Smooth muscle cell (in vitro differentiated cells): ENCODE measurements around the gene OR4M1. TPM values are rescaled to one million over a fixed set of nuclear protein-coding genes. Genes with fewer than 3 reads are reported as not detected.
"Not testable (repeated sequence)": the region's sequence is repeated elsewhere in the genome, so short reads cannot be mapped to it uniquely, and the experiment has no call there.

Experiments
- DNase-seq: peaks from one replicate; lab custom pipeline; 2025; ENCODE audit not compliant: unreplicated experiment; lab: John Stamatoyannopoulos, UW
- H2AFZ ChIP-seq: fragments of 200-600 bp; sonication (generic); 2 replicates; pipeline ENCODE4 v1.6.0; 2016; ENCODE audit warnings: antibody characterized with exemption, low read depth, mild to moderate bottlenecking
- H3F3A ChIP-seq: fragments of 200-600 bp; sonication (generic); 2 replicates; pipeline ENCODE4 v1.6.0; 2017; ENCODE audit warnings: antibody characterized with exemption, low read depth
- H3K27ac ChIP-seq: fragments of 200-600 bp; sonication (generic); 2 replicates; pipeline ENCODE4 v1.5.1; 2016; ENCODE audit warnings: low read depth, mild to moderate bottlenecking
- H3K27me3 ChIP-seq: fragments of 200-600 bp; sonication (generic); 2 replicates; pipeline ENCODE4 v1.6.1; 2016; ENCODE audit warnings: low read depth, mild to moderate bottlenecking
- H3K36me3 ChIP-seq: fragments of 200-600 bp; sonication (generic); 2 replicates; pipeline ENCODE4 v1.5.1; 2016; ENCODE audit warnings: low read depth
- H3K4me1 ChIP-seq: fragments of 200-600 bp; sonication (generic); 2 replicates; pipeline ENCODE4 v1.5.1; 2016; ENCODE audit warnings: low read depth
- H3K4me2 ChIP-seq: fragments of 200-600 bp; sonication (generic); 2 replicates; pipeline ENCODE4 v1.6.0; 2016; ENCODE audit warnings: mild to moderate bottlenecking
- H3K4me3 ChIP-seq: fragments of 200-600 bp; sonication (generic); 2 replicates; pipeline ENCODE4 v1.5.1; 2016; ENCODE audit warnings: mild to moderate bottlenecking
- H3K79me2 ChIP-seq: fragments of 200-600 bp; sonication (generic); 2 replicates; pipeline ENCODE4 v1.6.0; 2016; ENCODE audit warnings: low read depth, mild to moderate bottlenecking
- H3K9ac ChIP-seq: fragments of 200-600 bp; sonication (generic); 2 replicates; pipeline ENCODE4 v1.6.0; 2016; ENCODE audit warnings: low read depth
- H3K9me3 ChIP-seq: fragments of 200-600 bp; sonication (generic); replicated peaks from 2 replicates; pipeline ENCODE4 v1.5.1; 2016; ENCODE audit warnings: low read depth
- H4K20me1 ChIP-seq: fragments of 200-600 bp; sonication (generic); 2 replicates; pipeline ENCODE4 v1.6.0; 2016; ENCODE audit warnings: low read depth
- CTCF ChIP-seq: fragments of 200-600 bp; sonication (generic); IDR thresholded peaks from 2 replicates; pipeline ENCODE4 v1.5.1; 2017; ENCODE audit warnings: borderline replicate concordance, mild to moderate bottlenecking, antibody characterized with exemption; ENCODE audit not compliant: insufficient read depth, poor library complexity, severe bottlenecking
- WGBS: methylation state at CpG from one replicate; pipeline ENCODE4 v1.1.7; 2016; ENCODE audit warnings: low lambda C conversion rate; 5-methylcytosine and 5-hydroxymethylcytosine counted together
- polyA plus RNA-seq: library from polyadenylated mRNA; unstranded; fragments of >200 nt; fragmentation: Nextera tagmentation; extraction: Ambion mirVana; gene quantifications from 2 replicates; pipeline ENCODE4 v1.2.1, GENCODE V29; 2016
- total RNA-seq: library from RNA; depleted of rRNA; stranded (reverse); fragments of >200 nt; gene quantifications from 2 replicates; pipeline ENCODE4 v1.2.3, GENCODE V29; 2014

Gene OR4M1
- total and polyA plus RNA-seq, 2 experiments from 2014 or later = not detected

GRCh38 chr14:19754172-19754571 is 19.1 kb upstream of the OR4M1 start:
- Histone ChIP-seq H3K4me1 (no peaks in the 10 kb centered on the region), H3K9ac (no peak overlapping the region), H4K20me1 (no peaks in the 10 kb centered on the region), H3K9me3 (peaks cover 23% of the 10 kb centered on the region), H3K4me3 (no peak overlapping the region), H3K36me3 (no peaks in the 10 kb centered on the region), H3F3A (no peaks in the 10 kb centered on the region), H3K4me2 (no peak overlapping the region), H3K79me2 (no peaks in the 10 kb centered on the region), H3K27me3 (no peaks in the 10 kb centered on the region), H2AFZ (no peak overlapping the region), H3K27ac (no peak overlapping the region)
- no peak for DNase-seq
- no peak for TF ChIP-seq CTCF
- 41% methylated on average over 2 of the region's 2 CpGs for WGBS

GRCh38 chr14:19771491-19771890 is 1.8 kb upstream of the OR4M1 start:
- H3K27me3 ChIP-seq, H3K36me3 ChIP-seq, H3K4me1 ChIP-seq, H3K4me3 ChIP-seq, H4K20me1 ChIP-seq, H3K79me2 ChIP-seq, DNase-seq, H3K4me2 ChIP-seq, H3K27ac ChIP-seq, H3K9ac ChIP-seq, H2AFZ ChIP-seq, H3F3A ChIP-seq: not testable (repeated sequence)
- WGBS = 50% methylated on average over 3 of the region's 3 CpGs
- peaks cover 26% of the 10 kb centered on the region for H3K9me3 ChIP-seq

- Histone ChIP-seq H3K4me2 (no peak overlapping the region), H3K4me3 (no peak overlapping the region), H3K27me3 (no peaks in the 10 kb centered on the region), H3K36me3 (no peaks in the 10 kb centered on the region), H4K20me1 (no peaks in the 10 kb centered on the region), H3F3A (no peaks in the 10 kb centered on the region), H2AFZ (no peak overlapping the region), H3K9me3 (peaks cover 26% of the 10 kb centered on the region), H3K79me2 (no peaks in the 10 kb centered on the region), H3K27ac (no peak overlapping the region), H3K4me1 (no peaks in the 10 kb centered on the region), H3K9ac (no peak overlapping the region)
- no peak for TF ChIP-seq CTCF
- 85% methylated on average over 1 of the region's 1 CpG for WGBS
- no peak for DNase-seq
These were observed 1.3 kb upstream of the OR4M1 start for GRCh38 chr14:19771895-19772430.

- H4K20me1 ChIP-seq, H2AFZ ChIP-seq, H3K4me1 ChIP-seq, H3K36me3 ChIP-seq, H3K4me3 ChIP-seq, H3F3A ChIP-seq, H3K27ac ChIP-seq, H3K79me2 ChIP-seq, DNase-seq, H3K9ac ChIP-seq, H3K27me3 ChIP-seq, H3K4me2 ChIP-seq: not testable (repeated sequence)
- H3K9me3 ChIP-seq = peaks cover 26% of the 10 kb centered on the region
- 51% methylated on average over 2 of the region's 2 CpGs for WGBS
These were observed 850 bp upstream of the OR4M1 start for GRCh38 chr14:19772454-19772853.

GRCh38 chr14:19775587-19775986 is 2.3 kb downstream of the OR4M1 start:
- Histone ChIP-seq H3K79me2 (no peaks in the 10 kb centered on the region), H3K36me3 (no peaks in the 10 kb centered on the region), H3K27me3 (no peaks in the 10 kb centered on the region), H3K4me2 (no peak overlapping the region), H3K27ac (no peak overlapping the region), H4K20me1 (no peaks in the 10 kb centered on the region), H3K4me1 (no peaks in the 10 kb centered on the region), H3K9ac (no peak overlapping the region), H2AFZ (no peak overlapping the region), H3K4me3 (no peak overlapping the region), H3K9me3 (peaks cover 19% of the 10 kb centered on the region), H3F3A (no peaks in the 10 kb centered on the region)
- 72% methylated on average over 1 of the region's 1 CpG for WGBS
- TF ChIP-seq CTCF = no peak
- DNase-seq = no peak

- not testable (repeated sequence) for H2AFZ ChIP-seq, H3K79me2 ChIP-seq, H3K4me1 ChIP-seq, H3K9ac ChIP-seq, H3K27me3 ChIP-seq, H3K4me3 ChIP-seq, H3K27ac ChIP-seq, H3K4me2 ChIP-seq, DNase-seq, H3K36me3 ChIP-seq, H4K20me1 ChIP-seq, H3F3A ChIP-seq
- H3K9me3 ChIP-seq = peaks cover 19% of the 10 kb centered on the region
- WGBS = 75% methylated on average over 16 of the region's 16 CpGs
These were observed 12.5 kb downstream of the OR4M1 start for GRCh38 chr14:19785848-19786247.

GRCh38 chr14:19787318-19787717 is 14.0 kb downstream of the OR4M1 start:
- H3K9me3 ChIP-seq = peaks cover 28% of the 10 kb centered on the region

More at GRCh38 chr14:19787318-19787717, 14.0 kb downstream of the OR4M1 start:
- H3K27ac ChIP-seq, H2AFZ ChIP-seq, H3K4me2 ChIP-seq, H3K9ac ChIP-seq, H3K79me2 ChIP-seq, H3K27me3 ChIP-seq, H3K36me3 ChIP-seq, DNase-seq, H4K20me1 ChIP-seq, H3K4me3 ChIP-seq, H3F3A ChIP-seq, H3K4me1 ChIP-seq: not testable (repeated sequence)
- WGBS = 72% methylated on average over 6 of the region's 6 CpGs
